SK-N-SH treated with all-trans-retinoic acid at 6 μM for 48 hours (cell line): Measurements from ENCODE around the gene TMEM11.

Experiments used
- ESRRG ChIP-seq: fragments of 250-450 bp; sonication (Bioruptor Pico); IDR thresholded peaks from 2 replicates; pipeline ENCODE4 v1.6.1; 2021; ENCODE audit warnings: mild to moderate bottlenecking
- GLIS3 ChIP-seq: fragments of 250-450 bp; sonication (Bioruptor Pico); IDR thresholded peaks from 2 replicates; pipeline ENCODE4 v1.5.0; 2020; ENCODE audit warnings: mild to moderate bottlenecking, moderate library complexity
- PPARA ChIP-seq: fragments of 250-450 bp; sonication (Bioruptor Pico); IDR thresholded peaks from 2 replicates; pipeline ENCODE4 v1.5.0; 2020; ENCODE audit warnings: mild to moderate bottlenecking, borderline replicate concordance
- ZFP3 ChIP-seq: fragments of 250-450 bp; sonication (Bioruptor Pico); IDR thresholded peaks from 2 replicates; pipeline ENCODE4 v1.5.0; 2020; ENCODE audit warnings: mild to moderate bottlenecking, moderate library complexity
- ZNF565 ChIP-seq: fragments of 450-650 bp; formaldehyde crosslinking; conservative IDR thresholded peaks from 2 replicates; pipeline ENCODE4 v1.5.0; 2020; ENCODE audit warnings: low read depth, mild to moderate bottlenecking, moderate library complexity
- ZNF8 ChIP-seq: fragments of 450-650 bp; formaldehyde crosslinking; IDR thresholded peaks from 2 replicates; pipeline ENCODE4 v1.5.0; 2020; ENCODE audit warnings: mild to moderate bottlenecking, moderate library complexity
- TF ChIP-seq, protein P1 (sequence below): fragments of 250-450 bp; sonication (Bioruptor Pico); IDR thresholded peaks from 2 replicates; pipeline ENCODE4 v1.8.0; 2020; ENCODE audit warnings: mild to moderate bottlenecking, moderate library complexity, borderline replicate concordance
- TF ChIP-seq, protein P2 (sequence below): fragments of 250-450 bp; sonication (Bioruptor Pico); IDR thresholded peaks from 2 replicates; pipeline ENCODE4 v1.5.1; 2020; ENCODE audit warnings: low read depth, mild to moderate bottlenecking, moderate library complexity

DNA sequence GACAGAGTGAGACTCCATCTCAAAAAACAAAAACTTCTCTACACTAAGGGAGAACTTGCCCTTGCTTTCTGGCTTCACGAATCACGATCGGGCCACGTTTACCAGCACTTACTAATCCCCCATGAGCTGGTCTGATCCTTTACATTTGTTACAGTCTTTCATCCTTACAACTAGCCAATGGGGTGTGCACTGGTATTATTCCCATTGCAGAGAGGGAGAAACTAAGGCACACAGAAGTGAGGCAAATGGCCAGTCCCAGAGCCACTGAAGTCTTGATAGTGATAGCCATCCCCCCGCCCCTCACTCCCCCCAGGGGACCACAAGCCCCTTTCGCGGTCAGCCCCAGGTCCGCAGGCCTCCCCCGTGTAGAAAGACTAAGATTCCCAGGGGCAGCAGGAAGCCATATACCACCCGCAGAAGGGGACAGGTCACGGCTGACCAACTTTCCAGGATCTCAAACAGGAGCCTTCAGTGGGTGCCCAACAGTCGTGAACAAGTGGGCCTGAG lies 38.4 kb upstream of the TMEM11 start:
- no peak for TF ChIP-seq ZNF565
- TF ChIP-seq, protein P1, sequence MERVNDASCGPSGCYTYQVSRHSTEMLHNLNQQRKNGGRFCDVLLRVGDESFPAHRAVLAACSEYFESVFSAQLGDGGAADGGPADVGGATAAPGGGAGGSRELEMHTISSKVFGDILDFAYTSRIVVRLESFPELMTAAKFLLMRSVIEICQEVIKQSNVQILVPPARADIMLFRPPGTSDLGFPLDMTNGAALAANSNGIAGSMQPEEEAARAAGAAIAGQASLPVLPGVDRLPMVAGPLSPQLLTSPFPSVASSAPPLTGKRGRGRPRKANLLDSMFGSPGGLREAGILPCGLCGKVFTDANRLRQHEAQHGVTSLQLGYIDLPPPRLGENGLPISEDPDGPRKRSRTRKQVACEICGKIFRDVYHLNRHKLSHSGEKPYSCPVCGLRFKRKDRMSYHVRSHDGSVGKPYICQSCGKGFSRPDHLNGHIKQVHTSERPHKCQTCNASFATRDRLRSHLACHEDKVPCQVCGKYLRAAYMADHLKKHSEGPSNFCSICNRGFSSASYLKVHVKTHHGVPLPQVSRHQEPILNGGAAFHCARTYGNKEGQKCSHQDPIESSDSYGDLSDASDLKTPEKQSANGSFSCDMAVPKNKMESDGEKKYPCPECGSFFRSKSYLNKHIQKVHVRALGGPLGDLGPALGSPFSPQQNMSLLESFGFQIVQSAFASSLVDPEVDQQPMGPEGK: no peak
- TF ChIP-seq ESRRG: no peak
- TF ChIP-seq ZNF8 (CRISPR knock-in tag): no peak
- TF ChIP-seq, protein P2, sequence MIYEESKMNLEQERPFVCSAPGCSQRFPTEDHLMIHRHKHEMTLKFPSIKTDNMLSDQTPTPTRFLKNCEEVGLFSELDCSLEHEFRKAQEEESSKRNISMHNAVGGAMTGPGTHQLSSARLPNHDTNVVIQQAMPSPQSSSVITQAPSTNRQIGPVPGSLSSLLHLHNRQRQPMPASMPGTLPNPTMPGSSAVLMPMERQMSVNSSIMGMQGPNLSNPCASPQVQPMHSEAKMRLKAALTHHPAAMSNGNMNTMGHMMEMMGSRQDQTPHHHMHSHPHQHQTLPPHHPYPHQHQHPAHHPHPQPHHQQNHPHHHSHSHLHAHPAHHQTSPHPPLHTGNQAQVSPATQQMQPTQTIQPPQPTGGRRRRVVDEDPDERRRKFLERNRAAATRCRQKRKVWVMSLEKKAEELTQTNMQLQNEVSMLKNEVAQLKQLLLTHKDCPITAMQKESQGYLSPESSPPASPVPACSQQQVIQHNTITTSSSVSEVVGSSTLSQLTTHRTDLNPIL: no peak
- no peak for TF ChIP-seq GLIS3 (CRISPR knock-in tag)
- TF ChIP-seq PPARA: no peak
- no peak for TF ChIP-seq ZFP3 (CRISPR knock-in tag)
